Uterus (tissue), 2 donors: Measurements from ENCODE around the gene WDTC1.

Experiments used
- POLR2A ChIP-seq, 2 donors: fragments of 450-650 bp; IDR thresholded peaks; one replicate each; pipeline ENCODE4 v1.6.1; 2016; ENCODE audit warnings: antibody characterized with exemption in 2 of 2, mild to moderate bottlenecking in 1 of 2, moderate library complexity in 1 of 2
- TF ChIP-seq, protein P1 (sequence below), 4 experiments: fragments of 200-600 bp in 2 of 4; fragments of 450-650 bp in 2 of 4; sonication (generic) in 2 of 4; IDR thresholded peaks; one replicate each; pipeline ENCODE4 v1.5.1; 2016 to 2019; ENCODE audit warnings: antibody characterized with exemption in 4 of 4, mild to moderate bottlenecking in 2 of 4, moderate library complexity in 1 of 4

DNA sequence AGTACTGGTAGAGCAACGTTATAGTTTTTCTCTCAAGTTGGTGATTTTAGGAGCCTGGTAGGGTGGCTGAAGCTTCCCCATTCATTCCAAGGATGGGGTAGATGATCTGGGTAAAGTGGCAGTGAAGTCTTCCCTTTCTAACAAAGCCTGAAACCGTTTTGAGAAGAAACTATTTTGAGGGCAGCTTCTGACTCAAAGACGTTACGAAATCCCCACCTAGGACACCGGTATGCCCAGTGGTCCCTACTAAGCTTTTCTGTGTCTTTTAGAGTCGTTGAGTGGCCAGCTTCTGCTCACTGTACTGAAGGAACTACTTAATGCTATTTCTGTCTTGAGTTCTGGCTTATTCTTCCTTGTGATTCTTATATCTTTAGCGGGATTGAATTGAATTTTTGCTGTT is 1.4 kb downstream of the WDTC1 start:
- TF ChIP-seq, protein P1, sequence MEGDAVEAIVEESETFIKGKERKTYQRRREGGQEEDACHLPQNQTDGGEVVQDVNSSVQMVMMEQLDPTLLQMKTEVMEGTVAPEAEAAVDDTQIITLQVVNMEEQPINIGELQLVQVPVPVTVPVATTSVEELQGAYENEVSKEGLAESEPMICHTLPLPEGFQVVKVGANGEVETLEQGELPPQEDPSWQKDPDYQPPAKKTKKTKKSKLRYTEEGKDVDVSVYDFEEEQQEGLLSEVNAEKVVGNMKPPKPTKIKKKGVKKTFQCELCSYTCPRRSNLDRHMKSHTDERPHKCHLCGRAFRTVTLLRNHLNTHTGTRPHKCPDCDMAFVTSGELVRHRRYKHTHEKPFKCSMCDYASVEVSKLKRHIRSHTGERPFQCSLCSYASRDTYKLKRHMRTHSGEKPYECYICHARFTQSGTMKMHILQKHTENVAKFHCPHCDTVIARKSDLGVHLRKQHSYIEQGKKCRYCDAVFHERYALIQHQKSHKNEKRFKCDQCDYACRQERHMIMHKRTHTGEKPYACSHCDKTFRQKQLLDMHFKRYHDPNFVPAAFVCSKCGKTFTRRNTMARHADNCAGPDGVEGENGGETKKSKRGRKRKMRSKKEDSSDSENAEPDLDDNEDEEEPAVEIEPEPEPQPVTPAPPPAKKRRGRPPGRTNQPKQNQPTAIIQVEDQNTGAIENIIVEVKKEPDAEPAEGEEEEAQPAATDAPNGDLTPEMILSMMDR (IDR thresholded peaks at IDR 0.05), result no peak
- no peak for TF ChIP-seq POLR2A (IDR thresholded peaks at IDR 0.05)
